NB4 (cell line): Measurements from ENCODE around the gene DHRS7.

ENCODE experiments used
- POLR2A ChIP-seq: IDR thresholded peaks from 2 replicates; pipeline ENCODE4 v1.6.1; 2011; ENCODE audit warnings: mild to moderate bottlenecking; ENCODE audit not compliant: insufficient read length; ENCODE audit errors: extremely low read depth
- TF ChIP-seq, protein P1 (sequence below): IDR thresholded peaks from one replicate; pipeline ENCODE4 v1.5.1; 2012; ENCODE audit warnings: low read depth, low read length

DNA sequence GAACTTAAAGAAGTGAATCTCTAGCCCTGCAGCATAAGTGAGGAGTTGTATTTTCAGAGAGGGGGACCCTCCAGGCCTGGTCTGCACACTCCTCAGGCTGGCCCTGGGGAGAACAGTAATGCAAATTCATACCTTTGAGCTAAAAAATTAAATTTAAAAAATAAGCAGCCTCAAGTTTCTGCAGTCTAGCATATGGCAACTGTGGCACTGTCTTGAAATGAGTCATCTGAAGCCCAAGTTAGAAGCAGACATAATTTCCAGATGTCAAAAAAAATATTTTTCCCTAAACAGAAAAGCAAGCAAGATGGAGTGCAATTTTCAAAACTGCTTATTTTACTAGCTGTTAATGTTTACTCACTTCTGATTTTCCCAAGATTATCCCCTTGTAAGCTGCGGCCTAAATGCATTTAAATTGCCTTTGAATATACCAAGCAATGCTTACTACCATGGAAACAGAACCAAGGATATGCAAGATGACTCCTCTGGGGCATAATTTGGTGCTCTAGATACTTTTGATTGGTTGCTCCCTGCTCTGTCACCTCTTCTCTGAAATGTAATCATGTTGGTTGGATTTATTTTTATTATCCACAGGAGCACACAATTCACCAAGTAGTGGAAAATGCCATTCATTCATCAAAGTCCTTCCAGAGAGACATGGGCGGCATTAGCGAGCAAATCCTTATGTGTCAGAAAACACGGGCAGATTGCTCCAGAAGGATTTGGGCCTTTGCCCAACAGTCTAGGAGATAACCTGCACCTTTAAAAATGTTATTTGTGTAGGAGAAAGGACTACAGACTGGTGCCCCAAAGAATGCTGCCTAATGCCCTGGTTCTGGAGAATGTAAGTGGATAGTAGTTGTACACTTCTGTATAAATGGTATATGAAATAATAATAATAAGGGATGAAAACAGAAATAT, 25.0 kb upstream of the DHRS7 start:
- TF ChIP-seq, protein P1, sequence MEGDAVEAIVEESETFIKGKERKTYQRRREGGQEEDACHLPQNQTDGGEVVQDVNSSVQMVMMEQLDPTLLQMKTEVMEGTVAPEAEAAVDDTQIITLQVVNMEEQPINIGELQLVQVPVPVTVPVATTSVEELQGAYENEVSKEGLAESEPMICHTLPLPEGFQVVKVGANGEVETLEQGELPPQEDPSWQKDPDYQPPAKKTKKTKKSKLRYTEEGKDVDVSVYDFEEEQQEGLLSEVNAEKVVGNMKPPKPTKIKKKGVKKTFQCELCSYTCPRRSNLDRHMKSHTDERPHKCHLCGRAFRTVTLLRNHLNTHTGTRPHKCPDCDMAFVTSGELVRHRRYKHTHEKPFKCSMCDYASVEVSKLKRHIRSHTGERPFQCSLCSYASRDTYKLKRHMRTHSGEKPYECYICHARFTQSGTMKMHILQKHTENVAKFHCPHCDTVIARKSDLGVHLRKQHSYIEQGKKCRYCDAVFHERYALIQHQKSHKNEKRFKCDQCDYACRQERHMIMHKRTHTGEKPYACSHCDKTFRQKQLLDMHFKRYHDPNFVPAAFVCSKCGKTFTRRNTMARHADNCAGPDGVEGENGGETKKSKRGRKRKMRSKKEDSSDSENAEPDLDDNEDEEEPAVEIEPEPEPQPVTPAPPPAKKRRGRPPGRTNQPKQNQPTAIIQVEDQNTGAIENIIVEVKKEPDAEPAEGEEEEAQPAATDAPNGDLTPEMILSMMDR, result no peak
- TF ChIP-seq POLR2A, result no peak
